ENCODE measurements around the gene ZFP36L1.

Gene ZFP36L1

GRCh38 chr14:68795597-68796417, 2.9 kb upstream of the ZFP36L1 start:
- peak; percentile 89 for DNase-seq

GRCh38 chr14:68794851-68795596, 2.2 kb upstream of the ZFP36L1 start:
- DNase-seq, result peak; percentile 92

- DNase-seq, result peak; percentile 90
Measured at GRCh38 chr14:68794130-68794850, 1.4 kb upstream of the ZFP36L1 start.

- DNase-seq, result no peak
Measured at GRCh38 chr14:68793734-68794129, 865 bp upstream of the ZFP36L1 start.

GRCh38 chr14:68792678-68792978, 239 bp downstream of the ZFP36L1 start:
- DNase-seq, result no peak

GRCh38 chr14:68791902-68792677, 777 bp downstream of the ZFP36L1 start:
- peak; percentile 73 for DNase-seq

GRCh38 chr14:68791078-68791901, 1.6 kb downstream of the ZFP36L1 start:
- DNase-seq, result no peak

GRCh38 chr14:68790644-68791077, 2.2 kb downstream of the ZFP36L1 start:
- no peak for DNase-seq

- DNase-seq, result no peak
Measured at GRCh38 chr14:68789821-68790643, 2.8 kb downstream of the ZFP36L1 start.

- DNase-seq, result peak; percentile 87
Measured at GRCh38 chr14:68788996-68789820, 3.7 kb downstream of the ZFP36L1 start.

GRCh38 chr14:68788275-68788995, 4.4 kb downstream of the ZFP36L1 start:
- no peak for DNase-seq

GRCh38 chr14:68787092-68787992, 5.5 kb downstream of the ZFP36L1 start:
- peak; percentile 71 for DNase-seq

GRCh38 chr14:68786491-68787091, 6.3 kb downstream of the ZFP36L1 start:
- DNase-seq, result peak; percentile 64

- no peak for DNase-seq
Measured at GRCh38 chr14:68785534-68786490, 7.1 kb downstream of the ZFP36L1 start.

- no peak for DNase-seq
Measured at GRCh38 chr14:68784978-68785533, 7.8 kb downstream of the ZFP36L1 start.
